B cell (primary cell): ENCODE results near the gene KRT28. TPM values are rescaled to one million over a fixed set of nuclear protein-coding genes. Genes with fewer than 3 reads are reported as not detected.

Experiments
- ATAC-seq: fragments of 200-7000 bp; cut with Tn5 transposase; one replicate; pipeline ENCODE4 v1.10.0; 2021; ENCODE audit warnings: low read depth, mild to moderate bottlenecking, moderate number of reproducible peaks, moderate library complexity
- CTCF ChIA-PET: fragments of 350-600 bp; sonication (Branson Sonifier 250); formaldehyde crosslinking; loops from one replicate; lab custom pipeline; 2021; ENCODE audit warnings: antibody characterized with exemption, inconsistent platforms; lab: Charles Lee
- POLR2A ChIA-PET: fragments of 350-600 bp; sonication (Branson Sonifier 250); formaldehyde crosslinking; loops from one replicate; lab custom pipeline; 2021; ENCODE audit warnings: antibody characterized with exemption; lab: Charles Lee
- DNase-seq: peaks from one replicate; pipeline ENCODE4 v3.0.0; 2013
- H2AFZ ChIP-seq: 2 replicates; pipeline ENCODE4 v1.6.1; 2012; ENCODE audit warnings: mild to moderate bottlenecking, low read depth, low read length; ENCODE audit not compliant: insufficient read depth, poor library complexity, severe bottlenecking
- H3K27ac ChIP-seq, 2 donors: 1 replicate in 1 of 2; 2 replicates in 1 of 2; pipeline ENCODE4 v1.5.1; 2012 to 2013; ENCODE audit warnings: low read length in 2 of 2, mild to moderate bottlenecking in 2 of 2, moderate library complexity in 1 of 2
- H3K27me3 ChIP-seq, 4 experiments: fragments of 200-600 bp in 1 of 4; sonication (generic) in 1 of 4; replicated peaks in 1 of 4; 1 replicate in 2 of 4; 2 replicates in 2 of 4; pipeline versions ENCODE4 v1.6.1 to v1.7.0; 2013 to 2016; ENCODE audit warnings: low read length in 3 of 4, mild to moderate bottlenecking in 2 of 4, mixed read lengths in 1 of 4, moderate library complexity in 1 of 4; ENCODE audit not compliant: insufficient read depth in 4 of 4, control insufficient read depth in 3 of 4; ENCODE audit errors: control extremely low read depth in 1 of 4
- H3K36me3 ChIP-seq, 2 experiments: replicated peaks in 1 of 2; 1 replicate in 1 of 2; 2 replicates in 1 of 2; pipeline versions ENCODE4 v1.6.1 to v1.7.1; 2013; ENCODE audit warnings: low read length in 1 of 2; ENCODE audit not compliant: insufficient read depth in 2 of 2, control insufficient read depth in 1 of 2; ENCODE audit errors: control extremely low read depth in 1 of 2, extremely low read depth in 1 of 2
- H3K4me1 ChIP-seq, 2 donors: fragments of 200-600 bp in 1 of 2; sonication (generic) in 1 of 2; 1 replicate in 1 of 2; 2 replicates in 1 of 2; pipeline versions ENCODE4 v1.5.1 to v1.6.1; 2013 to 2017; ENCODE audit warnings: low read length in 2 of 2; ENCODE audit not compliant: control insufficient read depth in 2 of 2, insufficient read depth in 2 of 2
- H3K4me2 ChIP-seq: replicated peaks from 2 replicates; pipeline ENCODE3; 2012; ENCODE audit warnings: mild to moderate bottlenecking, low read depth, low read length; ENCODE audit not compliant: poor library complexity, severe bottlenecking
- H3K4me3 ChIP-seq, 5 experiments: fragments of 200-600 bp in 1 of 5; sonication (generic) in 1 of 5; 1 replicate in 3 of 5; 2 replicates in 2 of 5; pipeline versions ENCODE4 v1.5.1 to v1.7.0; 2011 to 2016; ENCODE audit warnings: low read length in 4 of 5, mild to moderate bottlenecking in 4 of 5, low read depth in 2 of 5, control low read depth in 1 of 5, moderate library complexity in 1 of 5; ENCODE audit not compliant: insufficient read depth in 1 of 5; ENCODE audit errors: control extremely low read depth in 1 of 5, extremely low read depth in 1 of 5
- H3K79me2 ChIP-seq: fragments of 200-600 bp; sonication (generic); one replicate; pipeline ENCODE4 v1.6.0; 2016; ENCODE audit warnings: low read length; ENCODE audit not compliant: control insufficient read depth, insufficient read depth
- H3K9ac ChIP-seq: fragments of 200-600 bp; sonication (generic); 2 replicates; pipeline ENCODE4 v1.6.1; 2017; ENCODE audit warnings: mild to moderate bottlenecking, low read length, moderate library complexity
- H3K9me3 ChIP-seq, 3 donors: one replicate each; pipeline versions ENCODE4 v1.6.1 to v1.7.1; 2013; ENCODE audit warnings: low read length in 2 of 3; ENCODE audit not compliant: control insufficient read depth in 2 of 3, insufficient read depth in 1 of 3; ENCODE audit errors: control extremely low read depth in 1 of 3
- H4K20me1 ChIP-seq: 2 replicates; pipeline ENCODE4 v1.6.0; 2012; ENCODE audit warnings: mild to moderate bottlenecking, low read length; ENCODE audit not compliant: insufficient read depth, control insufficient read depth, poor library complexity, severe bottlenecking
- H3K27ac Mint-ChIP-seq: one replicate; pipeline ENCODE4 v1.8.0; 2021; ENCODE audit warnings: mixed read lengths
- H3K27me3 Mint-ChIP-seq: one replicate; pipeline ENCODE4 v1.8.0; 2021; ENCODE audit warnings: mixed read lengths
- H3K4me1 Mint-ChIP-seq: one replicate; pipeline ENCODE4 v1.8.0; 2021; ENCODE audit warnings: mixed read lengths
- H3K4me3 Mint-ChIP-seq: one replicate; pipeline ENCODE4 v1.8.0; 2021; ENCODE audit warnings: mixed read lengths
- H3K9me3 Mint-ChIP-seq: one replicate; pipeline ENCODE4 v1.8.0; 2022; ENCODE audit warnings: mixed read lengths; ENCODE audit not compliant: insufficient read depth
- EZH2 ChIP-seq: IDR thresholded peaks from 2 replicates; pipeline ENCODE4 v1.6.1; 2012; ENCODE audit warnings: borderline replicate concordance, low read depth, mild to moderate bottlenecking, moderate library complexity, low read length; ENCODE audit not compliant: insufficient read depth, poor library complexity, severe bottlenecking
- WGBS: methylation state at CpG from one replicate; pipeline ENCODE4 v1.1.5; 2013; ENCODE audit warnings: missing lambda C conversion rate; ENCODE audit not compliant: insufficient coverage; 5-methylcytosine and 5-hydroxymethylcytosine counted together
- intact Hi-C: fragments of 100-400 bp; cut with micrococcal nuclease; formaldehyde crosslinking; loops from one replicate; pipeline ENCODE4 v1.10.0; 2022
- polyA plus RNA-seq: library from polyadenylated mRNA; depleted of rRNA; stranded (reverse); fragments of >200 nt; gene quantifications from 2 replicates; pipeline ENCODE4 v1.2.3, GENCODE V29; 2012
- total RNA-seq, 2 donors: library from RNA; stranded (reverse); fragments of 120-200 nt in 1 of 2; gene quantifications; 1 replicate in 1 of 2; 2 replicates in 1 of 2; pipeline versions ENCODE4 v1.2.3 to v1.2.4, GENCODE V29; 2013 to 2022
- TF ChIP-seq, protein P1 (sequence below): fragments of 200-600 bp; IDR thresholded peaks from one replicate; pipeline ENCODE4 v1.8.0; 2022; ENCODE audit warnings: antibody characterized with exemption, mild to moderate bottlenecking

KRT28 gene
- total and polyA plus RNA-seq, 2 donors (not counting 1 experiment from before 2014, with no cell fraction given): not detected

DNA sequence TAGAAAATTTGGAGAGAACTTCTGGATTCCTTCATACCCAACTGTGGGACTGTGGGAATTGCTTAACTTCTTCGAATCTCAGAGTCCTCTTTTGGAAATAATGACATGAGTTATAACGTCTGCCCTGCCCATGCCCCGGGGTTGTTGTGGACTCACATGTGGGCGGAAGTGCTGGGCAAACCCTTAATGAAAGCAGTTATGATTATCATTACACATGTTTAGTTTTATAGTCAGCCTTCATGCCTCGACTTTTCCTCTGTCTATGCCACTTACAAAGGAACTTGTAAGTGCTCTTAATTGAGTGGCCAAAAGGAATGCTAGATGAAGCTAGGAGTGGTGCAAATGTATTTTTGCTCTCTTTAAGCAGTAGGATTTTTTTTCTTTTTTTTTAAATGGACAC lies 21.3 kb downstream of the KRT28 start:
- Histone ChIP-seq H3K4me1 (peaks cover 5 to 7% of the 10 kb centered on the region in 2 donors), H3K79me2 (no peaks in the 10 kb centered on the region), H4K20me1 (no peaks in the 10 kb centered on the region), H3K4me2 (no peak overlapping the region), H3K36me3 (no peaks in the 10 kb centered on the region), H3K9me3 (peaks cover 0 to 5% (median 0%) of the 10 kb centered on the region in 3 donors), H3K9ac (no peak overlapping the region), H3K27me3 (peaks cover 0 to 23% (median 19%) of the 10 kb centered on the region in 4 experiments), H3K27ac (no peak overlapping the region), H2AFZ (no peak overlapping the region), H3K4me3 (no peak overlapping the region)
- H3K4me3 Mint-ChIP-seq: no peak overlapping the region
- H3K27ac Mint-ChIP-seq: no peak overlapping the region
- DNase-seq (no peak), ATAC-seq (no peak)
- no peak for TF ChIP-seq EZH2
- TF ChIP-seq, protein P1, sequence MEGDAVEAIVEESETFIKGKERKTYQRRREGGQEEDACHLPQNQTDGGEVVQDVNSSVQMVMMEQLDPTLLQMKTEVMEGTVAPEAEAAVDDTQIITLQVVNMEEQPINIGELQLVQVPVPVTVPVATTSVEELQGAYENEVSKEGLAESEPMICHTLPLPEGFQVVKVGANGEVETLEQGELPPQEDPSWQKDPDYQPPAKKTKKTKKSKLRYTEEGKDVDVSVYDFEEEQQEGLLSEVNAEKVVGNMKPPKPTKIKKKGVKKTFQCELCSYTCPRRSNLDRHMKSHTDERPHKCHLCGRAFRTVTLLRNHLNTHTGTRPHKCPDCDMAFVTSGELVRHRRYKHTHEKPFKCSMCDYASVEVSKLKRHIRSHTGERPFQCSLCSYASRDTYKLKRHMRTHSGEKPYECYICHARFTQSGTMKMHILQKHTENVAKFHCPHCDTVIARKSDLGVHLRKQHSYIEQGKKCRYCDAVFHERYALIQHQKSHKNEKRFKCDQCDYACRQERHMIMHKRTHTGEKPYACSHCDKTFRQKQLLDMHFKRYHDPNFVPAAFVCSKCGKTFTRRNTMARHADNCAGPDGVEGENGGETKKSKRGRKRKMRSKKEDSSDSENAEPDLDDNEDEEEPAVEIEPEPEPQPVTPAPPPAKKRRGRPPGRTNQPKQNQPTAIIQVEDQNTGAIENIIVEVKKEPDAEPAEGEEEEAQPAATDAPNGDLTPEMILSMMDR: no peak
- intact Hi-C loops: no loop called here
- peaks cover 70% of the 10 kb centered on the region for H3K27me3 Mint-ChIP-seq
- H3K9me3 Mint-ChIP-seq: no peaks in the 10 kb centered on the region
- ChIA-PET POLR2A (no interaction called here), CTCF (no interaction called here)
- WGBS: no CpG with 5 or more reads among the region's 5 CpGs
- H3K4me1 Mint-ChIP-seq: peaks cover 2% of the 10 kb centered on the region

DNA sequence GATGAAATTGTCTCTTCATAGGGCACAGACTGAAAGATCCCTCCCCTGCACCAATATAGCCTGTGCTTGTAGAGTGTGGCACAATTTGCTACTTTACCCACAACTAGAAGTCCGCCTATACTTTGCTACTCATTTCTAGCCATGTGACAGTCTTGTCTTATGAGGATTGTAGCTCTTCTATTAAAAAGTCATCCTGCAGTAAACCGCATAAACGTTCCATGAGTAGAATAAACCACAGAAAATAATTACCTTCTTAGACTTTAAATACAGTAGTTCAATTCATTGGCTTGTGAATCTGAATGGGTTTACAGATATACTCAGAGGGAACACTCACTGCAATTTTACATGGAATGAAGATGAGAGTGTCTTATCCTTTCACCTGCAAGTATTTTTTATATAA lies 21.8 kb downstream of the KRT28 start:
- Mint-ChIP-seq H3K4me1 (peaks cover 2% of the 10 kb centered on the region), H3K27me3 (peaks cover 67% of the 10 kb centered on the region), H3K9me3 (no peaks in the 10 kb centered on the region), H3K27ac (no peak overlapping the region), H3K4me3 (no peak overlapping the region)
- POLR2A ChIA-PET: no interaction called here
- CTCF ChIA-PET: no interaction called here
- Histone ChIP-seq H3K36me3 (no peaks in the 10 kb centered on the region), H3K9ac (no peak overlapping the region), H3K27me3 (peaks cover 0 to 21% (median 17%) of the 10 kb centered on the region in 4 experiments), H3K79me2 (no peaks in the 10 kb centered on the region), H4K20me1 (no peaks in the 10 kb centered on the region), H3K27ac (no peak overlapping the region), H3K4me3 (no peak overlapping the region), H3K4me2 (no peak overlapping the region), H2AFZ (no peak overlapping the region), H3K9me3 (peaks cover 0 to 5% (median 0%) of the 10 kb centered on the region in 3 donors), H3K4me1 (peaks cover 5 to 7% of the 10 kb centered on the region in 2 donors)
- WGBS: no CpG with 5 or more reads among the region's 3 CpGs
- DNase-seq (no peak), ATAC-seq (no peak)
- intact Hi-C loops: no loop called here
- TF ChIP-seq, protein P1: no peak
- no peak for TF ChIP-seq EZH2
